K562 (cell line): Measurements from ENCODE around the gene SIDT1. TPM values are rescaled to one million over a fixed set of nuclear protein-coding genes. Genes with fewer than 3 reads are reported as not detected.

Experiments
- ATAC-seq: fragments of 200-7000 bp; cut with Tn5 transposase; 3 replicates; pipeline ENCODE4 v1.9.1; 2020; ENCODE audit warnings: moderate library complexity
- BruUV-seq: library from RNA; stranded (reverse); fragments of 400-500 nt; replicated peaks from 2 replicates; lab custom pipeline; 2021; lab: Mats Ljungman, UMichigan
- CTCF ChIA-PET: fragments of 300-600 bp; formaldehyde crosslinking; extraction: SDS; loops from one replicate; lab custom pipeline; 2021; ENCODE audit warnings: low intra/inter-chr PET ratio; lab: Yijun Ruan, JAX
- POLR2A ChIA-PET: fragments of 300-600, 350-650 bp; sonication (Branson Sonifier 250); formaldehyde crosslinking; extraction: SDS; loops from one replicate; lab custom pipeline; 2021; ENCODE audit warnings: antibody characterized with exemption, inconsistent platforms; lab: Yijun Ruan, JAX
- DNase-seq, 4 experiments: peaks; one replicate each; pipeline versions ENCODE4 v3.0.0 to v3.0.0-alpha.2; 2011 to 2018; ENCODE audit warnings: low spot score in 3 of 4, mixed read lengths in 3 of 4; ENCODE audit errors: extremely low read depth in 1 of 4
- FAIRE-seq: peaks from 2 replicates; lab custom pipeline; 2011; peaks lifted over from hg19 to GRCh38; lab: Jason Lieb, UNC
- H2AFZ ChIP-seq: 2 replicates; pipeline ENCODE4 v1.6.0; 2011; ENCODE audit warnings: low read depth, low read length, control low read depth, inconsistent platforms
- H3K27ac ChIP-seq: fragments of 200-600 bp; 3 replicates; pipeline ENCODE4 v1.8.0; 2011; ENCODE audit warnings: low read depth, mild to moderate bottlenecking, control low read depth, inconsistent platforms, low read length, moderate library complexity, mixed read lengths; ENCODE audit errors: extremely low read depth
- H3K27me3 ChIP-seq, 2 experiments: fragments of 300-600 bp in 1 of 2; 2 replicates in 1 of 2; 3 replicates in 1 of 2; pipeline versions ENCODE4 v1.6.0 to v1.8.0; 2011; ENCODE audit warnings: inconsistent platforms in 2 of 2, low read length in 2 of 2, mild to moderate bottlenecking in 1 of 2, mixed read lengths in 1 of 2, moderate library complexity in 1 of 2; ENCODE audit not compliant: control insufficient read depth in 2 of 2, insufficient read depth in 2 of 2
- H3K36me3 ChIP-seq: fragments of 300-600 bp; 3 replicates; pipeline ENCODE4 v1.8.0; 2011; ENCODE audit warnings: mild to moderate bottlenecking, low read length, inconsistent platforms; ENCODE audit not compliant: control insufficient read depth, insufficient read depth
- H3K4me1 ChIP-seq, 2 experiments: fragments of 200-600 bp in 1 of 2; replicated peaks in 1 of 2; 2 replicates in 1 of 2; 3 replicates in 1 of 2; pipeline versions ENCODE4 v1.5.1 to v1.8.0; 2011; ENCODE audit warnings: inconsistent platforms in 2 of 2, low read length in 2 of 2, mild to moderate bottlenecking in 1 of 2, mixed read lengths in 1 of 2, moderate library complexity in 1 of 2; ENCODE audit not compliant: control insufficient read depth in 2 of 2, insufficient read depth in 2 of 2
- H3K4me2 ChIP-seq: 2 replicates; pipeline ENCODE4 v1.6.1; 2011; ENCODE audit warnings: low read length, control low read depth, inconsistent platforms, mixed read lengths; ENCODE audit not compliant: insufficient read depth
- H3K4me3 ChIP-seq: fragments of 200-600 bp; sonication (generic), shearing (Covaris generic); 2 replicates; pipeline ENCODE4 v1.5.1; 2016; ENCODE audit warnings: control low read depth, inconsistent platforms
- H3K79me2 ChIP-seq: fragments of 200-600 bp; 3 replicates; pipeline ENCODE4 v1.8.0; 2011; ENCODE audit warnings: low read length, inconsistent platforms; ENCODE audit not compliant: control insufficient read depth, insufficient read depth
- H3K9ac ChIP-seq, 2 experiments: 2 replicates each; pipeline versions ENCODE4 v1.6.0 to v1.6.1; 2011; ENCODE audit warnings: low read depth in 2 of 2, low read length in 2 of 2, control low read depth in 1 of 2, inconsistent platforms in 1 of 2, mild to moderate bottlenecking in 1 of 2, mixed read lengths in 1 of 2; ENCODE audit not compliant: insufficient read depth in 1 of 2
- H3K9me1 ChIP-seq: one replicate; pipeline ENCODE4 v1.6.0; 2011; ENCODE audit warnings: inconsistent platforms, mild to moderate bottlenecking, low read length, moderate library complexity; ENCODE audit not compliant: control insufficient read depth, insufficient read depth
- H3K9me3 ChIP-seq: replicated peaks from 2 replicates; pipeline ENCODE4 v1.5.1; 2011; ENCODE audit warnings: low read depth, low read length, inconsistent platforms; ENCODE audit not compliant: control insufficient read depth, insufficient read depth
- H4K20me1 ChIP-seq: replicated peaks from 2 replicates; pipeline ENCODE4 v1.6.1; 2011; ENCODE audit warnings: low read length, inconsistent platforms, mixed read lengths; ENCODE audit not compliant: control insufficient read depth, insufficient read depth
- CBX3 ChIP-seq, 2 experiments: IDR thresholded peaks; 1 replicate in 1 of 2; 2 replicates in 1 of 2; pipeline ENCODE4 v1.6.1; 2012; ENCODE audit warnings: inconsistent platforms in 2 of 2, low read length in 2 of 2, borderline replicate concordance in 1 of 2, control low read depth in 1 of 2
- CREB1 ChIP-seq, 2 experiments: sonication (generic) in 1 of 2; formaldehyde crosslinking in 1 of 2; IDR thresholded peaks; 2 replicates each; pipeline versions ENCODE4 v1.6.1 to v1.8.0; 2012 to 2022; ENCODE audit warnings: inconsistent platforms in 1 of 2, mild to moderate bottlenecking in 1 of 2, missing genetic modification reagents in 1 of 2, moderate library complexity in 1 of 2
- MEF2A ChIP-seq: IDR thresholded peaks from 2 replicates; pipeline ENCODE4 v1.6.1; 2011; ENCODE audit warnings: low read depth, mild to moderate bottlenecking, low read length, moderate library complexity; ENCODE audit not compliant: control insufficient read depth
- POLR2A ChIP-seq: fragments of 450-650 bp; conservative IDR thresholded peaks from 2 replicates; pipeline ENCODE4 v1.6.1; 2016
- TEAD1 ChIP-seq, 2 experiments: fragments of 450-650 bp in 1 of 2; sonication (generic) in 1 of 2; formaldehyde crosslinking; IDR thresholded peaks; 2 replicates each; pipeline versions ENCODE4 v1.4.0 to v1.8.0; 2020 to 2022; ENCODE audit warnings: mild to moderate bottlenecking in 2 of 2, missing genetic modification reagents in 1 of 2
- ZBTB17 ChIP-seq: fragments of 450-650 bp; formaldehyde crosslinking; IDR thresholded peaks from 2 replicates; pipeline ENCODE4 v1.4.0; 2020; ENCODE audit warnings: mild to moderate bottlenecking
- ZNF253 ChIP-seq: fragments of 250-450 bp; sonication (Bioruptor Pico); conservative IDR thresholded peaks from 2 replicates; pipeline ENCODE4 v1.6.1; 2021; ENCODE audit warnings: mild to moderate bottlenecking
- ZNF395 ChIP-seq: fragments of 200-800 bp; sonication (Bioruptor generic); IDR thresholded peaks from 2 replicates; pipeline ENCODE4 v1.6.1; 2017; ENCODE audit warnings: missing genetic modification characterization, missing compliant biosample characterization
- ZNF445 ChIP-seq: fragments of 250-450 bp; sonication (Bioruptor Pico); IDR thresholded peaks from 2 replicates; pipeline ENCODE4 v1.4.0; 2020; ENCODE audit warnings: low read depth, mild to moderate bottlenecking, moderate library complexity
- WGBS: fragments of 100-300 bp; shearing (Covaris generic); methylation state at CpG from one replicate; pipeline ENCODE4 v1.1.6; 2016; ENCODE audit warnings: low coverage, mixed read lengths; ENCODE audit not compliant: insufficient coverage; ENCODE audit errors: missing lambda C conversion rate; 5-methylcytosine and 5-hydroxymethylcytosine counted together
- in situ Hi-C: fragments of 300-500 bp; cut with MboI; formaldehyde crosslinking; loops from 4 replicates; pipeline ENCODE4 v1.15.0; 2018; ENCODE audit warnings: inconsistent platforms, mixed read lengths
- intact Hi-C: fragments of 100-400 bp; cut with micrococcal nuclease; formaldehyde crosslinking; loops from 2 replicates; pipeline ENCODE4 v1.14.2; 2022
- polyA plus RNA-seq, 8 experiments: library from polyadenylated mRNA; depleted of rRNA in 4 of 8; stranded (reverse) in 5 of 8; unstranded in 3 of 8; fragments of >200 nt; fragmentation: Nextera tagmentation in 2 of 8; fragmentation: Illumina TruSeq in 1 of 8; extraction: Ambion mirVana in 2 of 8; extraction: Trizol in 1 of 8; gene quantifications; 2 replicates each; pipeline versions ENCODE4 v1.2.1 to v1.2.3, GENCODE V29; 2011 to 2014; ENCODE audit warnings: inconsistent platforms in 1 of 8, missing spikeins in 1 of 8
- total RNA-seq, 7 experiments: library from RNA; depleted of rRNA in 6 of 7; stranded (reverse); fragments of >200 nt in 6 of 7; fragmentation: Illumina TruSeq in 2 of 7; extraction: Trizol in 2 of 7; gene quantifications; 2 replicates each; pipeline versions ENCODE4 v1.2.1 to v1.2.3, GENCODE V29; 2011 to 2021; ENCODE audit warnings: low replicate concordance in 1 of 7
- TF ChIP-seq, protein P1 (sequence below): IDR thresholded peaks from 2 replicates; pipeline ENCODE4 v1.6.1; 2011; ENCODE audit not compliant: insufficient read length; ENCODE audit errors: extremely low read depth

The SIDT1 gene
- total and polyA plus RNA-seq, 9 of the 15 experiments (the other 6 are each of a cell fraction or from before 2014, with no cell fraction given) = not detected

DNA sequence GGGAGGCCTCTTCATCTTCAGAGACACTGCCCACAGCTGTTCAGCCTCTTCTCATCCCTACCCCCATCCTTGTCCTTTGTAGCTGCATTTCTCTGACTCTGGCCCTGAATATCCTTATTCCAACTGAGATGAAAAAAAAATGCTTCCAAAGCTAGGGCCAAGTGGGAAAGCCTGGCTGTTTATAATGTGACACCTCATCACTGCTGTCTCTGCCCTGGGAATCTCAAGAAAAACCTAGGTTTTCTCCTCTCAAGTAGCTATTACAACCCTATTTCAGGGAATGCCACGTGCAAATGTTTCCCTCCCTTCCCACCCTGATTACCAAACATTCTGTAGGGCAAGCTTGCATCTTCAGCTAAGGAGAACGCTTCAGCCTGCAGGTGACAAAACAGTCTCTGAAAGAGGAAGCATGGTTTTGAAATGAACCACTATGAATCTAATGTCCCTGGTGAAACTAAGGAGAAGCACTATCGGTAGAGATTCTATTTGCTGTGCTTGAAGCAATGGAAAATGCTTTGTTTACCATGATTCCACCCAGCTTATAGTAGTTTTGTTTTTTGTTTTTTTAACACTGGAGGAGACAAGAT is 98.7 kb downstream of the SIDT1 start:
- no peak for ATAC-seq
- ChIA-PET POLR2A (no interaction called here), CTCF (no interaction called here)
- Histone ChIP-seq H3K9me1 (no peaks in the 10 kb centered on the region), H4K20me1 (no peaks in the 10 kb centered on the region), H3K4me3 (no peak overlapping the region), H3K4me2 (no peak overlapping the region), H3K27ac (no peak overlapping the region), H3K9me3 (no peaks in the 10 kb centered on the region), H3K36me3 (no peaks in the 10 kb centered on the region), H2AFZ (no peak overlapping the region), H3K27me3 (peaks cover 11 to 30% of the 10 kb centered on the region in 2 experiments; a peak in 3 of 5 replicates), H3K79me2 (no peaks in the 10 kb centered on the region), H3K9ac (no peak overlapping the region), H3K4me1 (no peaks in the 10 kb centered on the region; a peak in 1 of 5 replicates)
- in situ Hi-C loops (no loop called here), intact Hi-C loops (no loop called here)
- no peak for DNase-seq
- WGBS = 0% methylated on average over 3 of the region's 3 CpGs
- TF ChIP-seq TEAD1 (CRISPR knock-in tag; IDR thresholded peaks at IDR 0.05) (no peak), POLR2A (no peak), ZBTB17 (CRISPR knock-in tag) (no peak), ZNF395 (CRISPR knock-in tag) (no peak), CBX3 (IDR thresholded peaks at IDR 0.05; ENCODE audit: borderline replicate concordance in 1 of 2, low read length in 2 of 2) (no peak), ZNF445 (CRISPR knock-in tag) (no peak), MEF2A (no peak), ZNF253 (no peak), CREB1 (IDR thresholded peaks at IDR 0.05) (no peak), CREB1 (CRISPR knock-in tag; IDR thresholded peaks at IDR 0.05) (no peak)
- TF ChIP-seq, protein P1, sequence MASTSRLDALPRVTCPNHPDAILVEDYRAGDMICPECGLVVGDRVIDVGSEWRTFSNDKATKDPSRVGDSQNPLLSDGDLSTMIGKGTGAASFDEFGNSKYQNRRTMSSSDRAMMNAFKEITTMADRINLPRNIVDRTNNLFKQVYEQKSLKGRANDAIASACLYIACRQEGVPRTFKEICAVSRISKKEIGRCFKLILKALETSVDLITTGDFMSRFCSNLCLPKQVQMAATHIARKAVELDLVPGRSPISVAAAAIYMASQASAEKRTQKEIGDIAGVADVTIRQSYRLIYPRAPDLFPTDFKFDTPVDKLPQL = no peak
- FAIRE-seq = no peak
- no TSS peak for BruUV-seq
